GM12865 (cell line): Measurements from ENCODE around the gene CACNA1H.

Experiments used
- DNase-seq: peaks from one replicate; pipeline ENCODE4 v3.0.0; 2010; ENCODE audit warnings: low read depth
- H3K4me3 ChIP-seq: 2 replicates; pipeline ENCODE4 v1.5.1; 2011; ENCODE audit warnings: mild to moderate bottlenecking, low read depth, low read length, control low read depth
- CTCF ChIP-seq: IDR thresholded peaks from 2 replicates; pipeline ENCODE4 v1.5.1; 2011; ENCODE audit warnings: low read length, control low read depth, low read depth, inconsistent platforms; ENCODE audit not compliant: insufficient read depth; ENCODE audit errors: missing control alignments

Gene CACNA1H

GRCh38 chr16:1167276-1168107, 14.6 kb downstream of the CACNA1H start:
- TF ChIP-seq CTCF: no peak
- no peak overlapping the region for H3K4me3 ChIP-seq
- DNase-seq: no peak

- TF ChIP-seq CTCF: no peak
- no peak overlapping the region for H3K4me3 ChIP-seq
- no peak for DNase-seq
These were observed 15.9 kb downstream of the CACNA1H start for GRCh38 chr16:1168837-1169236.

- no peak overlapping the region for H3K4me3 ChIP-seq
- TF ChIP-seq CTCF: no peak
- no peak for DNase-seq
These were observed 16.6 kb downstream of the CACNA1H start for GRCh38 chr16:1169285-1170075.

GRCh38 chr16:1170076-1170418, 17.1 kb downstream of the CACNA1H start:
- no peak for TF ChIP-seq CTCF
- no peak overlapping the region for H3K4me3 ChIP-seq
- DNase-seq: no peak

GRCh38 chr16:1171001-1171400, 18.1 kb downstream of the CACNA1H start:
- TF ChIP-seq CTCF: no peak
- H3K4me3 ChIP-seq: no peak overlapping the region
- DNase-seq: no peak

- no peak overlapping the region for H3K4me3 ChIP-seq
- TF ChIP-seq CTCF: no peak
- no peak for DNase-seq
These were observed 19.0 kb downstream of the CACNA1H start for GRCh38 chr16:1171854-1172428.
